Keratinocyte (primary cell): ENCODE results near the gene BAG1. TPM values are rescaled to one million over a fixed set of nuclear protein-coding genes. Genes with fewer than 3 reads are reported as not detected.

Experiments
- DNase-seq: peaks from one replicate; pipeline ENCODE4 v3.0.0-alpha.2; 2011; ENCODE audit warnings: low read depth, missing footprints, low spot score
- FAIRE-seq: peaks from 2 replicates; lab custom pipeline; 2011; peaks lifted over from hg19 to GRCh38; lab: Jason Lieb, UNC
- H2AFZ ChIP-seq: 2 replicates; pipeline ENCODE4 v1.6.0; 2012; ENCODE audit warnings: low read length, control low read depth, inconsistent platforms; ENCODE audit not compliant: control insufficient read depth
- H3K27ac ChIP-seq: 2 replicates; pipeline ENCODE4 v1.5.1; 2011; ENCODE audit warnings: low read length; ENCODE audit not compliant: control insufficient read depth, insufficient read depth
- H3K27me3 ChIP-seq: 3 replicates; pipeline ENCODE4 v1.6.0; 2011; ENCODE audit warnings: low read length; ENCODE audit not compliant: control insufficient read depth, insufficient read depth; ENCODE audit errors: extremely low read depth
- H3K36me3 ChIP-seq, 2 experiments: 2 replicates in 1 of 2; 3 replicates in 1 of 2; pipeline ENCODE4 v1.5.1; 2011; ENCODE audit warnings: low read length in 2 of 2, mild to moderate bottlenecking in 1 of 2; ENCODE audit not compliant: control insufficient read depth in 2 of 2, insufficient read depth in 2 of 2; ENCODE audit errors: extremely low read depth in 1 of 2
- H3K4me1 ChIP-seq: 3 replicates; pipeline ENCODE4 v1.5.1; 2011; ENCODE audit warnings: low read length; ENCODE audit not compliant: control insufficient read depth, insufficient read depth; ENCODE audit errors: extremely low read depth
- H3K4me2 ChIP-seq: 3 replicates; pipeline ENCODE4 v1.6.0; 2011; ENCODE audit warnings: low read depth, low read length; ENCODE audit not compliant: control insufficient read depth, insufficient read depth; ENCODE audit errors: extremely low read depth
- H3K4me3 ChIP-seq, 3 experiments: fragments of 200-600 bp in 1 of 3; sonication (generic) in 1 of 3; 2 replicates in 2 of 3; 3 replicates in 1 of 3; pipeline ENCODE4 v1.5.1; 2011 to 2016; ENCODE audit warnings: low read length in 3 of 3, mild to moderate bottlenecking in 3 of 3, control low read depth in 2 of 3, inconsistent platforms in 1 of 3, low read depth in 1 of 3, mixed read lengths in 1 of 3, mixed run types in 1 of 3, moderate library complexity in 1 of 3; ENCODE audit not compliant: control insufficient read depth in 2 of 3, insufficient read depth in 2 of 3; ENCODE audit errors: extremely low read depth in 1 of 3
- H3K79me2 ChIP-seq: 2 replicates; pipeline ENCODE4 v1.6.0; 2012; ENCODE audit warnings: low read length; ENCODE audit not compliant: control insufficient read depth, insufficient read depth
- H3K9ac ChIP-seq: 3 replicates; pipeline ENCODE4 v1.6.0; 2011; ENCODE audit warnings: low read length; ENCODE audit not compliant: control insufficient read depth, insufficient read depth; ENCODE audit errors: extremely low read depth
- H3K9me1 ChIP-seq: 3 replicates; pipeline ENCODE4 v1.6.0; 2011; ENCODE audit warnings: low read length; ENCODE audit not compliant: control insufficient read depth, insufficient read depth; ENCODE audit errors: extremely low read depth
- H3K9me3 ChIP-seq: 2 replicates; pipeline ENCODE4 v1.5.1; 2012; ENCODE audit warnings: low read depth, low read length; ENCODE audit not compliant: control insufficient read depth
- H4K20me1 ChIP-seq: 3 replicates; pipeline ENCODE4 v1.6.0; 2011; ENCODE audit warnings: low read length; ENCODE audit not compliant: control insufficient read depth, insufficient read depth; ENCODE audit errors: extremely low read depth
- EZH2 ChIP-seq: IDR thresholded peaks from one replicate; pipeline ENCODE4 v1.6.1; 2012; ENCODE audit warnings: inconsistent platforms, mild to moderate bottlenecking, low read length, moderate library complexity
- dilution Hi-C: fragments of 300-500 bp; cut with MboI; formaldehyde crosslinking; loops from one replicate; pipeline ENCODE4 v1.7.0; 2020; ENCODE audit warnings: low sequenced_read_pairs; ENCODE audit not compliant: extremely low pct_ligation_motif_present
- polyA plus RNA-seq, 5 experiments: library from polyadenylated mRNA; depleted of rRNA in 3 of 5; stranded (reverse) in 3 of 5; stranded (forward) in 1 of 5; unstranded in 1 of 5; fragments of >200 nt; gene quantifications; 1 replicate in 1 of 5; 2 replicates in 3 of 5; 3 replicates in 1 of 5; pipeline versions ENCODE4 v1.2.1 to v1.2.3, GENCODE V29; 2011 to 2012; ENCODE audit warnings: missing spikeins in 2 of 5, low read depth in 1 of 5, low replicate concordance in 1 of 5
- TF ChIP-seq, protein P1 (sequence below), 3 experiments: IDR thresholded peaks in 1 of 3; conservative IDR thresholded peaks in 1 of 3; optimal IDR thresholded peaks in 1 of 3; 2 replicates in 2 of 3; 3 replicates in 1 of 3; pipeline versions ENCODE3 to v1.5.1; 2011; ENCODE audit warnings: low read length in 3 of 3, mild to moderate bottlenecking in 3 of 3, moderate library complexity in 2 of 3, control low read depth in 1 of 3, inconsistent platforms in 1 of 3; ENCODE audit not compliant: insufficient read depth in 2 of 3; ENCODE audit errors: extremely low read depth in 1 of 3

The BAG1 gene
- polyA plus RNA-seq, 1 donor (not counting 4 experiments of a cell fraction or from before 2014, with no cell fraction given) = 30.1 TPM

DNA sequence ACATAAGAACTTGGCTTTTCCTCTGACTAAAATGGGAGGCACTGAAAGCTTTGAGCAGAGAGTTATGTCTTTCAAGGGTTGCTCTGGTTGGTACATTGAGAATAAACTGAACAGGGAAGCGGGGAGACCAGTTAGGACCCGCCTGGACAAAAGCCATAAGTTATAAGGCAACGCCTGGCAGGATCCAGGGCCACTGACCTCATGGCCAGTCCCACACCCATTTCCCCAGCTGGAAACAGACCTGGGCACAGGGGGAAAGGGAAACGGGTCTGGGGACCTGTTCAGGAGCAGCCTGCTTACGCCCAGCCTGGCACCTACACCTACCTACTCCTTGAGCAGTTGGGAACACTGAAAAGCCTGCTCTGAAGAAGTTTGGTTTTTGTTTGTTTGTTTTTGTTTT lies 23.2 kb downstream of the BAG1 start:
- Histone ChIP-seq H3K27me3 (no peaks in the 10 kb centered on the region), H3K4me1 (peaks cover 2% of the 10 kb centered on the region), H3K79me2 (no peaks in the 10 kb centered on the region), H3K9ac (no peak overlapping the region), H3K9me3 (no peaks in the 10 kb centered on the region), H3K36me3 (no peaks in the 10 kb centered on the region), H3K27ac (no peak overlapping the region), H3K9me1 (no peaks in the 10 kb centered on the region), H2AFZ (no peak overlapping the region), H3K4me2 (no peak overlapping the region), H4K20me1 (no peaks in the 10 kb centered on the region), H3K4me3 (no peak overlapping the region)
- TF ChIP-seq, protein P1, sequence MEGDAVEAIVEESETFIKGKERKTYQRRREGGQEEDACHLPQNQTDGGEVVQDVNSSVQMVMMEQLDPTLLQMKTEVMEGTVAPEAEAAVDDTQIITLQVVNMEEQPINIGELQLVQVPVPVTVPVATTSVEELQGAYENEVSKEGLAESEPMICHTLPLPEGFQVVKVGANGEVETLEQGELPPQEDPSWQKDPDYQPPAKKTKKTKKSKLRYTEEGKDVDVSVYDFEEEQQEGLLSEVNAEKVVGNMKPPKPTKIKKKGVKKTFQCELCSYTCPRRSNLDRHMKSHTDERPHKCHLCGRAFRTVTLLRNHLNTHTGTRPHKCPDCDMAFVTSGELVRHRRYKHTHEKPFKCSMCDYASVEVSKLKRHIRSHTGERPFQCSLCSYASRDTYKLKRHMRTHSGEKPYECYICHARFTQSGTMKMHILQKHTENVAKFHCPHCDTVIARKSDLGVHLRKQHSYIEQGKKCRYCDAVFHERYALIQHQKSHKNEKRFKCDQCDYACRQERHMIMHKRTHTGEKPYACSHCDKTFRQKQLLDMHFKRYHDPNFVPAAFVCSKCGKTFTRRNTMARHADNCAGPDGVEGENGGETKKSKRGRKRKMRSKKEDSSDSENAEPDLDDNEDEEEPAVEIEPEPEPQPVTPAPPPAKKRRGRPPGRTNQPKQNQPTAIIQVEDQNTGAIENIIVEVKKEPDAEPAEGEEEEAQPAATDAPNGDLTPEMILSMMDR (optimal IDR thresholded peaks at IDR 0.05 in 1 of 3, IDR thresholded peaks at IDR 0.05 in 1 of 3, conservative IDR thresholded peaks at IDR 0.05 in 1 of 3; ENCODE audit: extremely low read depth in 1 of 3, insufficient read depth in 2 of 3, low read length in 3 of 3) = no peak
- TF ChIP-seq EZH2 = no peak
- dilution Hi-C loops = no loop called here
- DNase-seq (no peak), FAIRE-seq (no peak)

DNA sequence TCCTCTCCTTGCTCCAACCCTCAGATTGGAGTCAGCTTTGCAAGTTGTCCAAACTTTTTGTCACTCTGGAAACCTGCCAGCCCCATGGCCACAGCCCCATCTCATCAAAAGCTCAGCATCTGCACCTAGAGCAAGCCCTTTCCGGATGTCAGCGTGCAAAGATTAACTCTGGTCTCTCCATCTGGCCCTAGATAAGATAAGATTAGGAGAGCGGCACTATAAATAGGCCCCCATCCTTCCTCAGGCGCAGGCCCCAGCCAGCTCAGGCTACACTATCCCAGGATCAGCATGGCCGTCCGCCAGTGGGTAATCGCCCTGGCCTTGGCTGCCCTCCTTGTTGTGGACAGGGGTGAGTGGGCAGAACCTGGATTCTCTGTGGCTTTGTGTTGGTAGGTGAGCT lies 24.6 kb downstream of the BAG1 start, which contains the start of gene SPINK4:
TSS of gene SPINK4 (plus strand) at position 247 of the 400 bp plus-strand sequence. CDS start at position 289, 42 bp downstream.
- H3K9me1 ChIP-seq = no peaks in the 10 kb centered on the region
- no peaks in the 10 kb centered on the region for H4K20me1 ChIP-seq
- no peaks in the 10 kb centered on the region for H3K79me2 ChIP-seq
- no peak for TF ChIP-seq EZH2
- TF ChIP-seq, protein P1 (optimal IDR thresholded peaks at IDR 0.05 in 1 of 3, IDR thresholded peaks at IDR 0.05 in 1 of 3, conservative IDR thresholded peaks at IDR 0.05 in 1 of 3; ENCODE audit: extremely low read depth in 1 of 3, insufficient read depth in 2 of 3, low read length in 3 of 3) = no peak
- FAIRE-seq (no peak), DNase-seq (no peak)
- H3K4me1 ChIP-seq = peaks cover 7% of the 10 kb centered on the region
- H3K9ac ChIP-seq = no peak within 1 kb of the TSS
- H3K4me2 ChIP-seq = no peak within 1 kb of the TSS
- dilution Hi-C loops = no loop called here
- no peaks in the 10 kb centered on the region for H3K36me3 ChIP-seq
- H2AFZ ChIP-seq = no peak within 1 kb of the TSS
- H3K9me3 ChIP-seq = no peaks in the 10 kb centered on the region
- no peak within 1 kb of the TSS for H3K4me3 ChIP-seq
- no peak within 1 kb of the TSS for H3K27ac ChIP-seq
- H3K27me3 ChIP-seq = no peaks in the 10 kb centered on the region
